Loucy (cell line): ENCODE data around the gene TMTC2.

Experiments used
- H2AFZ ChIP-seq: fragments of 200-600 bp; sonication (generic); 2 replicates; pipeline ENCODE4 v1.6.0; 2016; ENCODE audit warnings: antibody characterized with exemption, mild to moderate bottlenecking, low read length, moderate library complexity
- H3F3A ChIP-seq: fragments of 200-600 bp; 2 replicates; pipeline ENCODE4 v1.6.0; 2016; ENCODE audit warnings: antibody characterized with exemption, low read depth, mild to moderate bottlenecking
- H3K27me3 ChIP-seq: fragments of 200-600 bp; sonication (generic); 2 replicates; pipeline ENCODE4 v1.6.1; 2014; ENCODE audit warnings: low read length, mild to moderate bottlenecking; ENCODE audit not compliant: insufficient read depth, poor library complexity, severe bottlenecking
- H3K36me3 ChIP-seq: fragments of 200-600 bp; sonication (generic); 2 replicates; pipeline ENCODE4 v1.6.1; 2016; ENCODE audit warnings: low read length; ENCODE audit not compliant: insufficient read depth
- H3K4me1 ChIP-seq: fragments of 200-600 bp; sonication (generic); 2 replicates; pipeline ENCODE4 v1.5.1; 2014; ENCODE audit warnings: low read length, mild to moderate bottlenecking; ENCODE audit not compliant: insufficient read depth, poor library complexity, severe bottlenecking
- H3K4me2 ChIP-seq: fragments of 200-600 bp; sonication (generic); 2 replicates; pipeline ENCODE4 v1.6.0; 2014; ENCODE audit warnings: antibody characterized with exemption, low read length, low read depth, mild to moderate bottlenecking; ENCODE audit not compliant: poor library complexity, severe bottlenecking
- H3K4me3 ChIP-seq: fragments of 200-600 bp; sonication (generic); 2 replicates; pipeline ENCODE4 v1.5.1; 2014; ENCODE audit warnings: low read length, mild to moderate bottlenecking, mixed read lengths; ENCODE audit not compliant: poor library complexity, severe bottlenecking
- H3K79me2 ChIP-seq: fragments of 200-600 bp; sonication (generic); 2 replicates; pipeline ENCODE4 v1.6.1; 2014; ENCODE audit warnings: low read length; ENCODE audit not compliant: insufficient read depth
- H3K9ac ChIP-seq: fragments of 200-600 bp; sonication (generic); 2 replicates; pipeline ENCODE4 v1.6.0; 2014; ENCODE audit warnings: mild to moderate bottlenecking, low read depth, low read length, moderate library complexity; ENCODE audit not compliant: poor library complexity, severe bottlenecking
- H3K9me2 ChIP-seq: fragments of 200-600 bp; sonication (generic); replicated peaks from 2 replicates; pipeline ENCODE4 v1.6.1; 2016; ENCODE audit warnings: low read depth, low read length, mixed read lengths
- H3K9me3 ChIP-seq: fragments of 200-600 bp; sonication (generic); 2 replicates; pipeline ENCODE4 v1.6.1; 2014; ENCODE audit warnings: mild to moderate bottlenecking, antibody characterized with exemption, low read length, low read depth; ENCODE audit not compliant: insufficient read depth
- H4K20me1 ChIP-seq: fragments of 200-600 bp; sonication (generic); 2 replicates; pipeline ENCODE4 v1.6.0; 2014; ENCODE audit warnings: antibody characterized with exemption, low read length, mild to moderate bottlenecking; ENCODE audit not compliant: insufficient read depth, poor library complexity, severe bottlenecking
- EZH2phosphoT487 ChIP-seq: fragments of 200-600 bp; IDR thresholded peaks from 2 replicates; pipeline ENCODE4 v1.6.1; 2018; ENCODE audit warnings: antibody characterized with exemption, mild to moderate bottlenecking, moderate library complexity, borderline replicate concordance
- TF ChIP-seq, protein P1 (sequence below): fragments of 200-600 bp; sonication (generic); conservative IDR thresholded peaks from 2 replicates; pipeline ENCODE4 v1.5.1; 2014; ENCODE audit warnings: mild to moderate bottlenecking, antibody characterized with exemption, low read length

Gene TMTC2

DNA sequence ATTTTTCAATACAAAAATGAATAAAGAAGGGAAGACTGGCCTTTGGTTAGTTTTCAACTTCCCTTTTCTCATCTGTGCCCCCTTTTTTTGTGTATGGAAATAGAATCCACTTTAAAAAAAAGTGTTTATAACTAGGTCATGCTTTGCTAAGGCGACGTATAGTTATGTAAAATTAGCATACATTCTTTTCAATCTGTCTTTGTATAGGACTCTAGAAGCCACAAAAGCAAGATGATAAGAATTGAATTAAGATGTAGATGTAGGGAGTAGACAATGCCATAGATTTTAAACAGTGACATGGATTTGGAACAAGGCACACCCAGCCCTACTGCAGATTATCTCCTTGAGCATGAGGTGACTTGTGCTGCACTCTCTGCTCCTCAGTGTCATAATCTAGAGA is 354.3 kb downstream of the TMTC2 start:
- H3F3A ChIP-seq, result no peaks in the 10 kb centered on the region
- no peaks in the 10 kb centered on the region for H3K36me3 ChIP-seq
- no peaks in the 10 kb centered on the region for H3K79me2 ChIP-seq
- H4K20me1 ChIP-seq, result no peaks in the 10 kb centered on the region
- H3K4me1 ChIP-seq, result no peaks in the 10 kb centered on the region
- no peaks in the 10 kb centered on the region for H3K9me3 ChIP-seq
- H3K9ac ChIP-seq, result no peak overlapping the region
- H3K27me3 ChIP-seq, result no peaks in the 10 kb centered on the region
- TF ChIP-seq, protein P1, sequence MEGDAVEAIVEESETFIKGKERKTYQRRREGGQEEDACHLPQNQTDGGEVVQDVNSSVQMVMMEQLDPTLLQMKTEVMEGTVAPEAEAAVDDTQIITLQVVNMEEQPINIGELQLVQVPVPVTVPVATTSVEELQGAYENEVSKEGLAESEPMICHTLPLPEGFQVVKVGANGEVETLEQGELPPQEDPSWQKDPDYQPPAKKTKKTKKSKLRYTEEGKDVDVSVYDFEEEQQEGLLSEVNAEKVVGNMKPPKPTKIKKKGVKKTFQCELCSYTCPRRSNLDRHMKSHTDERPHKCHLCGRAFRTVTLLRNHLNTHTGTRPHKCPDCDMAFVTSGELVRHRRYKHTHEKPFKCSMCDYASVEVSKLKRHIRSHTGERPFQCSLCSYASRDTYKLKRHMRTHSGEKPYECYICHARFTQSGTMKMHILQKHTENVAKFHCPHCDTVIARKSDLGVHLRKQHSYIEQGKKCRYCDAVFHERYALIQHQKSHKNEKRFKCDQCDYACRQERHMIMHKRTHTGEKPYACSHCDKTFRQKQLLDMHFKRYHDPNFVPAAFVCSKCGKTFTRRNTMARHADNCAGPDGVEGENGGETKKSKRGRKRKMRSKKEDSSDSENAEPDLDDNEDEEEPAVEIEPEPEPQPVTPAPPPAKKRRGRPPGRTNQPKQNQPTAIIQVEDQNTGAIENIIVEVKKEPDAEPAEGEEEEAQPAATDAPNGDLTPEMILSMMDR, result no peak
- no peak for TF ChIP-seq EZH2phosphoT487
- no peak overlapping the region for H3K4me2 ChIP-seq
- no peaks in the 10 kb centered on the region; the same call in 1 of the 2 replicates for H3K9me2 ChIP-seq
- H2AFZ ChIP-seq, result no peak overlapping the region
- H3K4me3 ChIP-seq, result no peak overlapping the region

DNA sequence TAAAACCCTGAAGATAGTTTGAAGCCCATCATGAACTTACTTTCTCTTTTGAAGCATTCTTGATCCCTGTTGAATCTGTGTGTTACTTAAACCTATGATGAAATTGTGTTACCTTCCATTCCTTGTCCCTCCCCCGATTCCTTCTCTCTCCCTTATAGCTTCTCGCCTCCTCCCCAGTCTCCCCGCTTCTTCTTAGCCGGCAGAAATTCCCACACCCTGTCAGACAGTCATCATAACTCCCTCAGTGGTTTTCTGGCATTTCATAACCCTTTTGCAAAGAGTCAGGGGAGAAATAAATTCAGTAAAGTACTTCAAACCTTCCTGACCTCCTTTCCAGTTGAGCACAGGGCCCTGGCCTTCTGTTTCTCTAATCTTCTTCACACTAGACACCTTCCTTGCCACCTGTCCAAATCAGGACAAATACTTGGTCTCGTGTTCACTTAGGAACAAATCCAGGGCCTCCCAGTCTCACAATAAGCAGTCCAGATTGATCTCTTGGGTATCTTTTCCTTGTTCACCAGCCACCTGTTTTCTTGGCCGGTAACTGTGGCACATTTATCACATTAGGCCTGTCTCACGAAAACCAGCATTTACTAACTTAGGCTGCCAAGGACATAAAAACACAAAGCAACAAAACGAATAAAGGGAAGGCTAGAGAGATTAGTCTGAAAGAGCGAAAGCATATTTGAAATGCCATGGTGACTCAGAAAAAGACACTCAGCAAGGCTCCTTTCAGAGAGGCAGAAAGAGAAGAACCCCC is 355.9 kb downstream of the TMTC2 start:
- H3K4me1 ChIP-seq, result no peaks in the 10 kb centered on the region
- no peaks in the 10 kb centered on the region for H3F3A ChIP-seq
- no peak overlapping the region for H3K9ac ChIP-seq
- H3K4me2 ChIP-seq, result no peak overlapping the region
- H3K27me3 ChIP-seq, result no peaks in the 10 kb centered on the region
- H3K9me2 ChIP-seq, result no peaks in the 10 kb centered on the region; the same call in 1 of the 2 replicates
- no peaks in the 10 kb centered on the region for H4K20me1 ChIP-seq
- TF ChIP-seq, protein P1, result no peak
- TF ChIP-seq EZH2phosphoT487, result no peak
- H3K4me3 ChIP-seq, result no peak overlapping the region
- no peaks in the 10 kb centered on the region for H3K9me3 ChIP-seq
- no peak overlapping the region for H2AFZ ChIP-seq
- no peaks in the 10 kb centered on the region for H3K36me3 ChIP-seq
- H3K79me2 ChIP-seq, result no peaks in the 10 kb centered on the region

DNA sequence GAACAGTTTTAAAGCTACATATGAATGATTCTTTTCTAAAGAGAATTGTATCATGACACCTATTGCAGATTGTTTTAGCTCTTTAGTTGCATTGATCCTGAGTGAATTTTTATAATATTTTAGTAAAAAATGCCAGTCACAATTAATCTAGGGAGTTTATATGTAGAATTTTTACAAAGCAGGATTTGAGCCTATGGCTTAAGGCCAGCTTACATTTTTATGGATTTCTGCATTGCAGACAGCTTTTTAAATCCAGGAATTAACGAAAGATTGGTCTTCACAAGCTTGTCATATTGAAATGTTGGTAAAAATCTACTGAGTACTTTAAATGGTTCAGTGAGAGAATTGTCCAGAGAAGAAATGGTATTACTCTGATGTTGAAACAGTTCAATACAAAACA is 358.0 kb downstream of the TMTC2 start:
- Histone ChIP-seq H3K27me3 (no peaks in the 10 kb centered on the region), H3K4me3 (no peak overlapping the region), H3K79me2 (no peaks in the 10 kb centered on the region), H3K36me3 (no peaks in the 10 kb centered on the region), H3K9me3 (no peaks in the 10 kb centered on the region), H3F3A (no peaks in the 10 kb centered on the region), H2AFZ (no peak overlapping the region), H3K4me1 (no peaks in the 10 kb centered on the region), H3K9ac (no peak overlapping the region), H4K20me1 (no peaks in the 10 kb centered on the region), H3K4me2 (no peak overlapping the region), H3K9me2 (no peaks in the 10 kb centered on the region; the same call in 1 of the 2 replicates)
- TF ChIP-seq, protein P1, result no peak
